Hepatocyte (in vitro differentiated cells): ENCODE data around the gene PGAP2. TPM values are rescaled to one million over a fixed set of nuclear protein-coding genes. Genes with fewer than 3 reads are reported as not detected.

Experiments used
- DNase-seq: peaks from one replicate; pipeline ENCODE4 v3.0.0-alpha.2; 2016; ENCODE audit warnings: low spot score
- H2AFZ ChIP-seq: fragments of 200-600 bp; sonication (generic); 2 replicates; pipeline ENCODE4 v1.6.0; 2016; ENCODE audit warnings: antibody characterized with exemption, mild to moderate bottlenecking
- H3K27ac ChIP-seq: fragments of 200-600 bp; sonication (generic); 2 replicates; pipeline ENCODE4 v1.5.1; 2016; ENCODE audit warnings: mild to moderate bottlenecking
- H3K27me3 ChIP-seq: fragments of 200-600 bp; sonication (generic); 2 replicates; pipeline ENCODE4 v1.6.1; 2016
- H3K36me3 ChIP-seq: fragments of 200-600 bp; sonication (generic); replicated peaks from 2 replicates; pipeline ENCODE4 v1.5.1; 2016; ENCODE audit warnings: low read depth; ENCODE audit not compliant: insufficient read depth
- H3K4me1 ChIP-seq: fragments of 200-600 bp; sonication (generic); 2 replicates; pipeline ENCODE4 v1.5.1; 2016; ENCODE audit warnings: mild to moderate bottlenecking, moderate library complexity; ENCODE audit not compliant: insufficient read depth
- H3K4me2 ChIP-seq: fragments of 200-600 bp; sonication (generic); 2 replicates; pipeline ENCODE4 v1.6.0; 2016
- H3K4me3 ChIP-seq: fragments of 200-600 bp; sonication (generic); 2 replicates; pipeline ENCODE4 v1.5.1; 2016; ENCODE audit warnings: mild to moderate bottlenecking
- H3K79me2 ChIP-seq: fragments of 200-600 bp; sonication (generic); 2 replicates; pipeline ENCODE4 v1.6.0; 2017; ENCODE audit warnings: mild to moderate bottlenecking
- H3K9me2 ChIP-seq: fragments of 200-600 bp; sonication (generic); replicated peaks from 2 replicates; pipeline ENCODE4 v1.6.0; 2017; ENCODE audit warnings: mild to moderate bottlenecking; ENCODE audit not compliant: insufficient read depth
- H3K9me3 ChIP-seq: fragments of 200-600 bp; sonication (generic); 2 replicates; pipeline ENCODE4 v1.5.1; 2016; ENCODE audit warnings: low read depth, mild to moderate bottlenecking
- H4K20me1 ChIP-seq: fragments of 200-600 bp; sonication (generic); 2 replicates; pipeline ENCODE4 v1.6.0; 2016; ENCODE audit warnings: mild to moderate bottlenecking; ENCODE audit not compliant: insufficient read depth, poor library complexity, severe bottlenecking
- CTCF ChIP-seq: fragments of 200-600 bp; sonication (generic); IDR thresholded peaks from 2 replicates; pipeline ENCODE4 v1.5.1; 2016; ENCODE audit warnings: antibody characterized with exemption, mild to moderate bottlenecking; ENCODE audit not compliant: poor library complexity
- EZH2 ChIP-seq: fragments of 200-600 bp; sonication (generic); IDR thresholded peaks from 2 replicates; pipeline ENCODE4 v1.6.1; 2016; ENCODE audit warnings: antibody characterized with exemption, mild to moderate bottlenecking, borderline replicate concordance
- EZH2phosphoT487 ChIP-seq: fragments of 200-600 bp; sonication (generic); IDR thresholded peaks from one replicate; pipeline ENCODE4 v1.6.1; 2018; ENCODE audit warnings: antibody characterized with exemption, mild to moderate bottlenecking, low read depth, moderate library complexity; ENCODE audit not compliant: unreplicated experiment, severe bottlenecking
- WGBS: methylation state at CpG from one replicate; pipeline ENCODE4 v1.1.6; 2016; ENCODE audit warnings: low lambda C conversion rate; ENCODE audit errors: missing lambda C conversion rate; 5-methylcytosine and 5-hydroxymethylcytosine counted together
- polyA plus RNA-seq: library from polyadenylated mRNA; unstranded; fragments of >200 nt; fragmentation: Nextera tagmentation; extraction: Ambion mirVana; gene quantifications from 2 replicates; pipeline ENCODE4 v1.2.1, GENCODE V29; 2016
- total RNA-seq: library from RNA; depleted of rRNA; stranded (reverse); fragments of >200 nt; gene quantifications from 2 replicates; pipeline ENCODE4 v1.2.3, GENCODE V29; 2014

PGAP2 gene
- total and polyA plus RNA-seq, 2 experiments from 2014 or later = 20.3 to 37.6 TPM

GRCh38 chr11:3815845-3816244 lies 7.5 kb downstream of the PGAP2 start:
- Histone ChIP-seq H3K9me2 (no peaks in the 10 kb centered on the region), H3K9me3 (no peaks in the 10 kb centered on the region), H3K27me3 (no peaks in the 10 kb centered on the region), H4K20me1 (no peaks in the 10 kb centered on the region), H3K27ac (no peak overlapping the region), H3K79me2 (no peaks in the 10 kb centered on the region), H3K4me2 (no peak overlapping the region), H3K4me1 (no peaks in the 10 kb centered on the region), H3K36me3 (no peaks in the 10 kb centered on the region), H2AFZ (no peak overlapping the region), H3K4me3 (no peak overlapping the region)
- 68% methylated on average over 4 of the region's 4 CpGs for WGBS
- no peak for DNase-seq
- TF ChIP-seq EZH2phosphoT487 = no peak
- no peak for TF ChIP-seq EZH2
- no peak for TF ChIP-seq CTCF

- Histone ChIP-seq H3K27me3 (no peaks in the 10 kb centered on the region), H3K27ac (no peak overlapping the region), H2AFZ (no peak overlapping the region), H3K79me2 (no peaks in the 10 kb centered on the region), H3K9me2 (no peaks in the 10 kb centered on the region), H3K4me3 (no peak overlapping the region), H3K36me3 (no peaks in the 10 kb centered on the region), H3K4me2 (no peak overlapping the region), H3K4me1 (no peaks in the 10 kb centered on the region), H4K20me1 (no peaks in the 10 kb centered on the region), H3K9me3 (no peaks in the 10 kb centered on the region)
- DNase-seq = no peak
- no peak for TF ChIP-seq CTCF
- TF ChIP-seq EZH2phosphoT487 = no peak
- no peak for TF ChIP-seq EZH2
- 79% methylated on average over 2 of the region's 2 CpGs for WGBS
Measured at GRCh38 chr11:3816673-3817072, 8.3 kb downstream of the PGAP2 start.

- H3K4me3 ChIP-seq = no peak overlapping the region
Measured at GRCh38 chr11:3817181-3817800, 8.9 kb downstream of the PGAP2 start.

More at GRCh38 chr11:3817181-3817800, 8.9 kb downstream of the PGAP2 start:
- Histone ChIP-seq H3K9me3 (no peaks in the 10 kb centered on the region), H3K9me2 (no peaks in the 10 kb centered on the region), H3K36me3 (no peaks in the 10 kb centered on the region), H3K4me1 (no peaks in the 10 kb centered on the region), H3K79me2 (no peaks in the 10 kb centered on the region), H2AFZ (no peak overlapping the region), H3K27me3 (no peaks in the 10 kb centered on the region), H3K27ac (no peak overlapping the region), H4K20me1 (no peaks in the 10 kb centered on the region), H3K4me2 (no peak overlapping the region)
- TF ChIP-seq CTCF (no peak), EZH2phosphoT487 (no peak), EZH2 (no peak)
- WGBS = 86% methylated on average over 10 of the region's 10 CpGs
- DNase-seq = no peak
